ENCODE data around the gene UNC45A.
"Not testable (repeated sequence)": the region's sequence is repeated elsewhere in the genome, so short reads cannot be mapped to it uniquely, and the experiment has no call there.

Gene UNC45A

GRCh38 chr15:90902840-90903732 is 32.0 kb upstream of the UNC45A start, which contains the start of gene MAN2A2:
TSS of gene MAN2A2 (plus strand) at chr15:90903302. CDS start at chr15:90904208, 906 bp downstream.
- peak; percentile 65 to 69 for DNase-seq

- DNase-seq, result no peak
Observed at GRCh38 chr15:90903733-90904536, 31.1 kb upstream of the UNC45A start.

GRCh38 chr15:90904746-90905145 is 30.3 kb upstream of the UNC45A start:
- DNase-seq, result no peak

GRCh38 chr15:90905306-90906180 is 29.5 kb upstream of the UNC45A start:
- DNase-seq, result no peak

GRCh38 chr15:90906181-90906849 is 28.8 kb upstream of the UNC45A start:
- no peak for DNase-seq

- no peak for DNase-seq
Observed at GRCh38 chr15:90907051-90907660, 27.9 kb upstream of the UNC45A start.

- no peak for DNase-seq
Observed at GRCh38 chr15:90907838-90908507, 27.1 kb upstream of the UNC45A start.

- DNase-seq, result not testable (repeated sequence)
Observed at GRCh38 chr15:90909449-90909848, 25.6 kb upstream of the UNC45A start.

- no peak for DNase-seq
Observed at GRCh38 chr15:90909976-90910375, 25.1 kb upstream of the UNC45A start.

- DNase-seq, result no peak
Observed at GRCh38 chr15:90910441-90911301, 24.4 kb upstream of the UNC45A start.

GRCh38 chr15:90911302-90911623 is 23.8 kb upstream of the UNC45A start:
- no peak for DNase-seq

- DNase-seq, result no peak
Observed at GRCh38 chr15:90911906-90912769, 22.9 kb upstream of the UNC45A start.

GRCh38 chr15:90912770-90913075 is 22.4 kb upstream of the UNC45A start:
- no peak for DNase-seq

- no peak for DNase-seq
Observed at GRCh38 chr15:90913398-90913944, 21.6 kb upstream of the UNC45A start.

- peak in 1 of 2 donors; percentile 33 for DNase-seq
Observed at GRCh38 chr15:90914305-90915080, 20.6 kb upstream of the UNC45A start.

- DNase-seq, result no peak
Observed at GRCh38 chr15:90915216-90915807, 19.8 kb upstream of the UNC45A start.

- peak in 1 of 2 donors; percentile 76 for DNase-seq
Observed at GRCh38 chr15:90915808-90916440, 19.2 kb upstream of the UNC45A start.

Data from CD4-positive, alpha-beta T cell treated with Interleukin-1 beta for 1 hour (primary cell).